BJ (cell line): ENCODE results near the gene STYK1. TPM values are rescaled to one million over a fixed set of nuclear protein-coding genes. Genes with fewer than 3 reads are reported as not detected.
"Not testable (repeated sequence)": the region's sequence is repeated elsewhere in the genome, so short reads cannot be mapped to it uniquely, and the experiment has no call there.

Experiments used
- CTCF ChIA-PET: fragments of 350-600 bp; formaldehyde crosslinking; extraction: SDS; loops from one replicate; lab custom pipeline; 2021; ENCODE audit warnings: antibody characterized with exemption, inconsistent platforms; lab: Yijun Ruan, JAX
- POLR2A ChIA-PET: fragments of 300-600 bp; sonication (Branson Sonifier 250); formaldehyde crosslinking; extraction: SDS; loops from one replicate; lab custom pipeline; 2021; ENCODE audit warnings: antibody characterized with exemption; lab: Charles Lee
- DNase-seq: peaks from one replicate; pipeline ENCODE4 v3.0.0-alpha.2; 2011; ENCODE audit warnings: low read depth
- H3K27me3 ChIP-seq: 2 replicates; pipeline ENCODE4 v1.6.0; 2011; ENCODE audit warnings: low read length; ENCODE audit not compliant: control insufficient read depth, insufficient read depth
- H3K36me3 ChIP-seq: 2 replicates; pipeline ENCODE4 v1.5.1; 2011; ENCODE audit warnings: low read length; ENCODE audit not compliant: control insufficient read depth, insufficient read depth
- H3K4me3 ChIP-seq: 2 replicates; pipeline ENCODE4 v1.5.1; 2011; ENCODE audit warnings: low read depth, mild to moderate bottlenecking, control low read depth, low read length
- polyA plus RNA-seq: library from polyadenylated mRNA; depleted of rRNA; stranded (reverse); fragments of >200 nt; gene quantifications from 2 replicates; pipeline ENCODE4 v1.2.3, GENCODE V29; 2011
- TF ChIP-seq, protein P1 (sequence below): IDR thresholded peaks from 2 replicates; pipeline ENCODE4 v1.5.1; 2011; ENCODE audit warnings: low read depth, mild to moderate bottlenecking, control low read depth, inconsistent platforms, low read length, moderate library complexity; ENCODE audit not compliant: insufficient read depth

STYK1 gene
- polyA plus RNA-seq, 1 experiment, result 0.92 TPM

DNA sequence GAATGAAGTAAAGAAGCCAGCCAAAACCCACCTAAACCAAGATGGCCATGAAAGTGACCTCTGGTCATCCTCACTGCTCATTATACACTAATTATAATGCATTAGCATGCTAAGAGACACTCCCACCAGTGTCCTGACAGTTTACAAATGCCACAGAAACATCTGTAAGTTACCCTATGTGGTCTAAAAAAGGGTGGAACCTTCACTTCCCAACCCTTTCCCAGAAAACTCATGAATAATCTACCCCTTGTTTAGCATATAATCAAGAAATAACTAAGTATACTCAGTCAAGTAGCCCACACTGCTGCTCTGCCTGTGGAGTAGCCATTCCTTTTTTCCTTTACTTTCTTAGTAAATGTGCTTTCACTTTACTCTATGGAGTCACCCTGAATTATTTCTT lies 19.8 kb downstream of the STYK1 start:
- TF ChIP-seq, protein P1, sequence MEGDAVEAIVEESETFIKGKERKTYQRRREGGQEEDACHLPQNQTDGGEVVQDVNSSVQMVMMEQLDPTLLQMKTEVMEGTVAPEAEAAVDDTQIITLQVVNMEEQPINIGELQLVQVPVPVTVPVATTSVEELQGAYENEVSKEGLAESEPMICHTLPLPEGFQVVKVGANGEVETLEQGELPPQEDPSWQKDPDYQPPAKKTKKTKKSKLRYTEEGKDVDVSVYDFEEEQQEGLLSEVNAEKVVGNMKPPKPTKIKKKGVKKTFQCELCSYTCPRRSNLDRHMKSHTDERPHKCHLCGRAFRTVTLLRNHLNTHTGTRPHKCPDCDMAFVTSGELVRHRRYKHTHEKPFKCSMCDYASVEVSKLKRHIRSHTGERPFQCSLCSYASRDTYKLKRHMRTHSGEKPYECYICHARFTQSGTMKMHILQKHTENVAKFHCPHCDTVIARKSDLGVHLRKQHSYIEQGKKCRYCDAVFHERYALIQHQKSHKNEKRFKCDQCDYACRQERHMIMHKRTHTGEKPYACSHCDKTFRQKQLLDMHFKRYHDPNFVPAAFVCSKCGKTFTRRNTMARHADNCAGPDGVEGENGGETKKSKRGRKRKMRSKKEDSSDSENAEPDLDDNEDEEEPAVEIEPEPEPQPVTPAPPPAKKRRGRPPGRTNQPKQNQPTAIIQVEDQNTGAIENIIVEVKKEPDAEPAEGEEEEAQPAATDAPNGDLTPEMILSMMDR, result no peak
- Histone ChIP-seq H3K4me3 (no peak overlapping the region), H3K36me3 (no peaks in the 10 kb centered on the region), H3K27me3 (no peaks in the 10 kb centered on the region)
- CTCF ChIA-PET, result no interaction called here
- DNase-seq, result no peak
- POLR2A ChIA-PET, result no interaction called here

DNA sequence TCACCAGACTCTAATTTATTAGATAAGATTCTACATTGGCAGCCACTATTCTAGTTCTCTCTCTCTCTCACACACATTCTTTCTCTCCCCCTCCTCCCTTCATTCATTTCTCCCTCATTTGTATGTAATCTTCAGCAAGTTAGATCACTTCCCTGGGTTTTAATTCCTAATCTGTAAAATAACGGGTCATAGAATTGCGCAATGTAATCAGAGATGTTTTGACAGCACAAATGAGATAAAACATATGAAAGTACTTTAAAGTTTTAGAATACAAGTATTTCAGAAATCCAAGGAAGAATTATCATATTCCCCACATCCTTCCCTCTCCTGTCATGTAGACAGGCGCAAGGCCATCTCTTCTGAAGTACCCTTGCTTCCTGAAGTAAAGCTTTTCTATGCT lies 21.7 kb downstream of the STYK1 start:
- Histone ChIP-seq H3K36me3 (no peaks in the 10 kb centered on the region), H3K27me3 (no peaks in the 10 kb centered on the region), H3K4me3 (no peak overlapping the region)
- no peak for DNase-seq
- TF ChIP-seq, protein P1, result no peak
- CTCF ChIA-PET, result interaction anchor here (1.0 kb wide), 1 partner anchor 45 kb away, joined by 5 read pairs; no protein-coding TSS in a partner anchor
- POLR2A ChIA-PET, result no interaction called here

DNA sequence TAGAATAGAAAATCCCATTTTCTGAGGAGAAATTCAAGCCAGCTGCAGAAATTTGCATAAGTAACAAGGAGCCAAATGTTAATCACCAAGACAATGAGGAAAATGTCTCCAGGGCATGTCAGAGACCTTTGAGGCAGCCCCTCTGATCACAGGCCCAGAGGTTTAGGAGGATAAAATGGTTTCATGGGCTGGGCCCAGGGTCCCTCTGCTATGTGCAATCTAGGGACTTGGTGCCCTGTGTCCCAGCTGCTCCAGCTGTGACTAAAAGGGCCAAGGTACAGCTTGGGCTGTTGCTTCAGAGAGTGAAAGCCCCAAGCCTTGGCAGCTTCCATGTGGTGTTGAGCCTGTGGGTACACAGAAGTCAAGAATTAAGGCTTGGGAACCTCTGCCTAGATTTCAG lies 27.3 kb downstream of the STYK1 start:
- POLR2A ChIA-PET, H3K27me3 ChIP-seq, DNase-seq, H3K36me3 ChIP-seq, H3K4me3 ChIP-seq: not testable (repeated sequence)
- CTCF ChIA-PET, result interaction anchor here (1.1 kb wide), 1 partner anchor 13 kb away, joined by 3 read pairs; no protein-coding TSS in a partner anchor

DNA sequence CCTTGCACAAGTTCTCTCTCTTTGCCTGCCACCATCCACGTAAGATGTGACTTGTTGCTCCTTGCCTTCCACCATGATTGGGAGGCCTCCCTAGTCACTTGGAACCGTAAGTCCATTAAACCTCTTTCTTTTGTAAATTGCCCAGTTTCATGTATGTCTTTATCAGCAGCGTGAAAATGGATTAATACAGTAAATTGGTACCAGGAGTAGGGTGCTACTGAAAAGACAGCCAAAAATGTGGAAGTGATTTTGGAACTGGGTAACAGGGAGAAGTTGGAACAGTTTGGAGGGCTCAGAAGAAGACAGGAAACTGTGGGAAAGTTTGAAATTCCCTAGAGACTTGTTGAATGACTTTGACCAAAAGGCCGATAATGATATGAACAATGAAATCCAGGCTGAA lies 27.9 kb downstream of the STYK1 start:
- H3K4me3 ChIP-seq, result no peak overlapping the region
- DNase-seq, result no peak
- POLR2A ChIA-PET, result no interaction called here
- TF ChIP-seq, protein P1, result no peak
- H3K27me3 ChIP-seq, result no peaks in the 10 kb centered on the region
- H3K36me3 ChIP-seq, result no peaks in the 10 kb centered on the region
- CTCF ChIA-PET, result no interaction called here

DNA sequence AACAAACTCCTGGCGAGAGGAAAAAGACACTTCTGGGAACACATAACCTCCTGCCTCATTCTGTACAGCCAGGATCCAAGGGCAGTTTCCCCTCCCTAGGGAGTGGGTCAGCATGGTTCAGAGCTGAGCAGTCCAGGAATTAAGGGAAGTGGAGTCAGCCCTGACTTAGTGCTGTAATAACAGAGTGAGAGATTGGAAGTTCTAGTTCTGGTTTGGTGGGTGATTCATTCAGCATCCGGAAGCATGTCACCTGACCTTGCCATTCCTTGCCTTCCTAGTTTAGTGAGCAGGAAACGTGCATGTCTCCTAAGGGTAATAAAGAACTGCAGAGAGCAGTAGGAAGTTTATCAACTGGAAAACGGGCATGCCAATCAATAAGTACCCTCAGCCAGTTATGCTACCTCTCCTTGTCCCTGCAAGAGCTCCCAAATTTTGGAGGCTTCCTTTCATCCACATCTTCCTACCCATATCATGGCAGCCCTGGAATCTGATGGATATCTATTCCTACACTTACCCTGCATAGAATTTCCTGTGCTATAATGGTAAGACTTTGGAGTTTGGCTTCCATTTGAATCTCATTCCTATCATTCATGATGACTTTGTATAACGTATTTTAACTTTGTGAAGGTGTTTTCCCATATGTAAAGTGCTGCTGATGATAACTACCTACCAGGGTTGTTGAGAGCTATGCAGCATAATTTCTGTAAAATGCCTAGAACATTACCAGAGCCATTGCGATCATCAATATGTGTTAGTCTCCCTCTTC lies 31.9 kb downstream of the STYK1 start:
- ChIA-PET POLR2A (no interaction called here), CTCF (no interaction called here)
- Histone ChIP-seq H3K4me3 (no peak overlapping the region), H3K36me3 (no peaks in the 10 kb centered on the region), H3K27me3 (no peaks in the 10 kb centered on the region)
- DNase-seq, result peak; percentile 31
- TF ChIP-seq, protein P1, result no peak

DNA sequence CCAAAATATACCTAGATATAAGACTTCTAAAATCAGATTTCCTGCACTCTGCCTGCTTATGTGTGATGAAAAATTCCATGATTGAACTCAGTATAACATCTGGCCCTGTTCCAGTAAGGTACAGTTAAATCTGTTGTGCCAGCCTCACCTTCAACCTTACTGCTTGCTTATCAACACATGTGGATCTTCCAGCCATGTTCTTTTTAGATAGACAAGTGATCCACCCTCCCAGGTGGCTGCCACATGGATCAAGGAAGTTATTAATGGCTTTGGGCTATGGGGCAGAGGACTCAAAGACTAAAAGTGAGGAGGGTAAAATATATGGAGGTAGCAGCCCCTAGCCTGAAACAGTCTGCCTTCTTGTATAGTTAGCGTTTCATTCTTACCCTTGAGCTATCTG lies 35.1 kb downstream of the STYK1 start:
- DNase-seq, result no peak
- ChIA-PET POLR2A (no interaction called here), CTCF (no interaction called here)
- H3K4me3 ChIP-seq, result no peak overlapping the region
- TF ChIP-seq, protein P1, result no peak
- no peaks in the 10 kb centered on the region for H3K27me3 ChIP-seq
- H3K36me3 ChIP-seq, result no peaks in the 10 kb centered on the region
